ENCODE data around the gene CCSER1.

- TF ChIP-seq, protein P1, sequence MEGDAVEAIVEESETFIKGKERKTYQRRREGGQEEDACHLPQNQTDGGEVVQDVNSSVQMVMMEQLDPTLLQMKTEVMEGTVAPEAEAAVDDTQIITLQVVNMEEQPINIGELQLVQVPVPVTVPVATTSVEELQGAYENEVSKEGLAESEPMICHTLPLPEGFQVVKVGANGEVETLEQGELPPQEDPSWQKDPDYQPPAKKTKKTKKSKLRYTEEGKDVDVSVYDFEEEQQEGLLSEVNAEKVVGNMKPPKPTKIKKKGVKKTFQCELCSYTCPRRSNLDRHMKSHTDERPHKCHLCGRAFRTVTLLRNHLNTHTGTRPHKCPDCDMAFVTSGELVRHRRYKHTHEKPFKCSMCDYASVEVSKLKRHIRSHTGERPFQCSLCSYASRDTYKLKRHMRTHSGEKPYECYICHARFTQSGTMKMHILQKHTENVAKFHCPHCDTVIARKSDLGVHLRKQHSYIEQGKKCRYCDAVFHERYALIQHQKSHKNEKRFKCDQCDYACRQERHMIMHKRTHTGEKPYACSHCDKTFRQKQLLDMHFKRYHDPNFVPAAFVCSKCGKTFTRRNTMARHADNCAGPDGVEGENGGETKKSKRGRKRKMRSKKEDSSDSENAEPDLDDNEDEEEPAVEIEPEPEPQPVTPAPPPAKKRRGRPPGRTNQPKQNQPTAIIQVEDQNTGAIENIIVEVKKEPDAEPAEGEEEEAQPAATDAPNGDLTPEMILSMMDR (IDR thresholded peaks at IDR 0.05; ENCODE audit: poor library complexity), result no peak
- TF ChIP-seq EZH2 (IDR thresholded peaks at IDR 0.05; ENCODE audit: borderline replicate concordance), result no peak
Measured at GRCh38 chr4:91345632-91346031, 1218.4 kb downstream of the CCSER1 start.

All from hepatocyte (in vitro differentiated cells).